Activated naive CD8-positive, alpha-beta T cell treated with anti-CD3 and anti-CD28 coated beads, Interleukin-2, amount 50 U/mL, for 24 hours (primary cell): Measurements from ENCODE around the gene RAPGEF4.

ENCODE experiments used
- ATAC-seq: fragments of 150-1000 bp; cut with Tn5 transposase; one replicate; pipeline ENCODE4 v1.10.0; 2021
- DNase-seq: peaks from one replicate; pipeline ENCODE4 v3.0.0; 2021
- H3K27ac Mint-ChIP-seq: one replicate; pipeline ENCODE4 v1.8.0; 2021; ENCODE audit warnings: mild to moderate bottlenecking, mixed read lengths
- H3K27me3 Mint-ChIP-seq: one replicate; pipeline ENCODE4 v1.8.0; 2021; ENCODE audit warnings: mixed read lengths
- H3K36me3 Mint-ChIP-seq: one replicate; pipeline ENCODE4 v1.8.0; 2021; ENCODE audit warnings: low read depth, mixed read lengths
- H3K4me1 Mint-ChIP-seq: one replicate; pipeline ENCODE4 v1.8.0; 2021; ENCODE audit warnings: mixed read lengths
- H3K4me3 Mint-ChIP-seq: one replicate; pipeline ENCODE4 v1.8.0; 2021; ENCODE audit warnings: mild to moderate bottlenecking, moderate library complexity, mixed read lengths
- H3K9me3 Mint-ChIP-seq: one replicate; pipeline ENCODE4 v1.8.0; 2021; ENCODE audit warnings: mixed read lengths

Gene RAPGEF4

DNA sequence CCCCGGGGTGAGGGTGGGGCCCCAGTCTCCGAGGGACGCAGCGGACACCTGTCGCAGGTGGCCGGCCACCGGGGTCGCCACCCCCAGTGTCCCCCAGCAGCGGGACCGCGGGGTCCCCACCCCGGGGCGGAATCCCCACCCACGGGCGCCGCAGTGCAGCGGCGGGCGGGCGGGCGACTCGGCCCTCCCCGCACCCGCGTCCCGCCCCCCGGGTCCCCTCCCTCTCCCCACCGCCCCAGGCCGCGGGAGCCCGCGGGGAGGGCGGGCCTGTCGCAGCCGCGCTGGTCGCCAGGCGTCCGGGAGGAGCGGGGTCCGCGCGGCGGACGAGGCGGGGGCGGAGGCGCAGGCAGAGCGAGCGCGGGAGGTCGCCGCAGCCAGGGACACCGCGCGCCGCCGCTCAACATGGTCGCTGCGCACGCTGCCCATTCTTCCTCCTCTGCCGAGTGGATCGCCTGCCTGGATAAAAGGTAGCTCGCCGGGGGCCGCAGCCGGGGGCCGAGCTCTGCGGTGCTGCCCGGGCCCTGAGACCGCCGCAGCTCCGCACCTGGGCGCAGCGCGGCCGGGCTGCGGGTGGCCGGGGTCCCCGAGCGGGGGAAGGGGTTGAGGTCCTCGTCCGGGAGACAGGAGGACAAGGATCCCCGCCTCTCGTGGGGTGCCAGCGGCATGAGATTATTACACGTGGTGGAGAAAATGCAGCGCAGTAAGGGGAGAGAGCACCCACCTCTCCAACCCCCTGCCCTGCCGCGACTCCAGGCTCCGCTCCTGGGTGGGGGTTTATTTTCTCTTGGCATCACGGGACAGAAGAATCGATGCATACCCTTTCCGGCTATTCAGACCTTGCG is at the start of gene RAPGEF4:
Gene RAPGEF4 (plus strand): TSS at position 264 of the 842 bp plus-strand sequence. CDS start 139 bp downstream, at position 403.
- H3K27ac Mint-ChIP-seq, result no peak within 1 kb of the TSS
- peak within 1 kb of the TSS; percentile 68 for H3K4me3 Mint-ChIP-seq
- H3K27me3 Mint-ChIP-seq, result peaks cover 56% of the 10 kb centered on the region
- peak; percentile 38 for ATAC-seq
- no peaks in the 10 kb centered on the region for H3K9me3 Mint-ChIP-seq
- H3K36me3 Mint-ChIP-seq, result no peaks in the 10 kb centered on the region
- peaks cover 5% of the 10 kb centered on the region for H3K4me1 Mint-ChIP-seq
- peak; percentile 12 for DNase-seq

DNA sequence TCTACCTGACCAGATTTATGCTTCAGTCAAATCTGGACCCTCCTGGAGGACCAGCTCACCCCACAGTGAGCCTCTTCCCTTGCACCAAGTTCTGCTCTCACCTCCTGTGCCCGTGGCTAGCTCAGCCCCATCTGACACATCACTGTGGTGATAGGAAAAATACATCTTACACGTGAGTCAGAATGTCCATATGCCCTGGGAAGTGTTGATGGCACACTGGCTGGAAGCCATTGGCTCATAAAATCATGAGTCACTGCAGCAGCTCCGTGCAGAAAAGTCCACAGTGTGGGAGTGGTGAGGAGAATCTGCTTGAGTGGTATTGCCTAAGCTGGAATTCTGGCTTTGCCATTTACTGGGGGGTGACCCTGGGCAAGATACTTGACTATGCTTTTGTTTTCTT is 42.6 kb upstream of the RAPGEF4 start:
- Mint-ChIP-seq H3K4me3 (peak overlapping the region; percentile 43), H3K27ac (peak overlapping the region; percentile 69), H3K9me3 (peaks cover 8% of the 10 kb centered on the region), H3K27me3 (peaks cover 2% of the 10 kb centered on the region), H3K36me3 (peaks cover 3% of the 10 kb centered on the region), H3K4me1 (peaks cover 38% of the 10 kb centered on the region)
- peak; percentile 99 for ATAC-seq
- peak; percentile 48 for DNase-seq

DNA sequence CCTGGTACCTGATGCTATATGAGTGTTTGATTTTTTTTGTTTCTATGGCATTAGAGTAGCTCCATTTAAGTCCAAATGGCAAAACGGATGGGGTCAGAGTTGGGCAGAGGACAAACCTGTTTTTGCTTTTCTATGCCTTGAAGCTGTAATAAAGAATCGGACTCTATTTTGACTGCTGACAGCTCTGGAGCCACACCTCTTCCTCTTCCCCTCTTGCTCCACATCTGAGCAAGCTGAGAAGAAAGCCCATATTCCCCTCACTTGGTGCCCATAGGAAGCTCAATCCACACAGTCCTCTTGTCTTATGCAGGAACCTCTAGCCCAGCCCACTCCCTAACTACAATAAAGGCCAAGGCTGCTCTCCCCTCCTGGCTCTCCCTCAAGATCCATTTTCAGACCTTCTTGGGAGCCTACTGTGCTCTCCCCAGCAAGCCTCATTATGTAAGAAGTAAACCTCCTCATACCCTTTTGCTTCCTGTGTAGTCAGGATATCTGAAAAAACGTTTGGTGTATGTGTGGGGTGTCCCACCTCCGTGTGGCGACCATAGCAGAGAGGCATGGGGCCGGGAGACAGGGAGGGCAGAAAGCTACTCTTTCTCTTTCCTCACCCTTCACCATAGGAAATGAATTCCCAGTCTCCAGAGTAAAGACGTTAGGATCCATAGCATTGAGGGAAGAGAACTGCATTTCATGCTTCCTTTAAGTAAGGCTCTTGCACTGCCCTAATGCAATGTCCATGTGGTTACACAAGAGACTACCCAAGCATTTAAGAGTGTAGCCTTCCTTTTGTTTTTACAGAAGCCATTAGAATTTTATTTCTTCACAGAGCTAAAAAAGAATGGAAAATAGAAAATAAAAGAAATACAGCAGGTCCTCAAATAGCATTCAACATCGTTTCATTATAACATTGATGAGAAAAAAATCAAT is 41.9 kb upstream of the RAPGEF4 start:
- H3K4me3 Mint-ChIP-seq, result peak overlapping the region; percentile 43
- H3K36me3 Mint-ChIP-seq, result peaks cover 3% of the 10 kb centered on the region
- DNase-seq (no peak), ATAC-seq (no peak)
- peak overlapping the region; percentile 69 for H3K27ac Mint-ChIP-seq
- H3K4me1 Mint-ChIP-seq, result peaks cover 45% of the 10 kb centered on the region
- peaks cover 2% of the 10 kb centered on the region for H3K27me3 Mint-ChIP-seq
- H3K9me3 Mint-ChIP-seq, result peaks cover 6% of the 10 kb centered on the region

DNA sequence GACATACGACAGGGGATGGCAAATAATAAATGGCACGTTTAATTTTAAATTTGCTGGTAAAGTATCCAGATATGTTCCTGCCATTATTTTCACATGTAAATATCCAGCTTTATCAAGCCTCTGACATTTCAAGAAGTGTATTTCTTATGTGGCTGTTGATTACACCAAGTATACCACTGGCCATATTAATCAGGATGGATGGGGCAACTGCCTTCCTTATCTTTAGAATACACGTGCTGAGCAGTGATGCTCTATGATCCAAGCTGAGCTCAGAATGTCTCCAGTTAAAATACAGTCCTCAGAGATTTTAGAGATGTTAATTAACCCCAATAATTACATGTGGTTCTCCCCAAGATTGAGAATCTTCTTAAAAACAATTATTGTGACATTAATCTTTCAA is 38.3 kb upstream of the RAPGEF4 start:
- Mint-ChIP-seq H3K9me3 (peaks cover 4% of the 10 kb centered on the region), H3K4me3 (no peak overlapping the region), H3K27ac (no peak overlapping the region), H3K4me1 (peaks cover 34% of the 10 kb centered on the region), H3K36me3 (peaks cover 2% of the 10 kb centered on the region), H3K27me3 (peaks cover 2% of the 10 kb centered on the region)
- DNase-seq (no peak), ATAC-seq (no peak)

DNA sequence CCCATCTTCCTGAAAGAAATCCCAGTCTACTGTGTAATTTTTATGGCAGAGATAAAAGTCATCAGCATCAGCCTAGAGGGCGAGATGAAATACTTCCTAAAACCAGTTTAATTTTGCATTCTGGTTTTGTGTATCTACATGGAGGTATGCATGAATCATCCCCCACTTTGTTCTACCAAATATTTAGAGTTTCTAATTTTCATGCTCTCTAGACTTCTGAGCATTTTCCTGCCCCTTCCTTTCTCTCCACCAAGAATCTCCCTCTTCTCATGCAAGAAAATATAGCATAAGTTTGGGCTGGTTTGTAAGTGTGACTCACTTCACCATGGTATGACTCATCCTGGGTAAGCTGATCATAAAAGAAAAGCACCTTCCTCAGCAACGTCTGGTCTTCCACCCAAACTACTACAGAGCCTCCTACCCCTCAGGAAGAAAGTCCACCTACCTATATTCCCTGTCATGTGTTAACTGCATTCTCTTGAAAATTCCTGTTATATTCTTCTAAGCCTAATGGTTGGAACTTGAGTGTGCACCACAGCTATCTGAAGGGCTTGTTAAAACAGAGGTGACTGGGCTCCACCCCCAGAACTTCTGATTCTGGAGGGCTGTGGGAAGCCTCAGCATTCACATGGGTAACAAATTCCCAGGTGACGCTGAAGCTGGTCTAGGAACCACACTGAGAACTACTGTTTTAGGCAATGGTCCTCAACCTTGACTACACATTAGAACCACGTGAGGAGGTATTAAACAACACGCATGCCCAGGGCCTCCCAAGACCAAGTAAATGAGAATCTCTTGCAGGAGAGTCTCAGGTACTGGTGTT is 37.4 kb upstream of the RAPGEF4 start:
- ATAC-seq, result peak; percentile 92
- peaks cover 2% of the 10 kb centered on the region for H3K27me3 Mint-ChIP-seq
- DNase-seq, result peak; percentile 8
- peaks cover 25% of the 10 kb centered on the region for H3K4me1 Mint-ChIP-seq
- peak overlapping the region; percentile 55 for H3K27ac Mint-ChIP-seq
- H3K9me3 Mint-ChIP-seq, result peaks cover 4% of the 10 kb centered on the region
- no peak overlapping the region for H3K4me3 Mint-ChIP-seq
- H3K36me3 Mint-ChIP-seq, result peaks cover 2% of the 10 kb centered on the region

DNA sequence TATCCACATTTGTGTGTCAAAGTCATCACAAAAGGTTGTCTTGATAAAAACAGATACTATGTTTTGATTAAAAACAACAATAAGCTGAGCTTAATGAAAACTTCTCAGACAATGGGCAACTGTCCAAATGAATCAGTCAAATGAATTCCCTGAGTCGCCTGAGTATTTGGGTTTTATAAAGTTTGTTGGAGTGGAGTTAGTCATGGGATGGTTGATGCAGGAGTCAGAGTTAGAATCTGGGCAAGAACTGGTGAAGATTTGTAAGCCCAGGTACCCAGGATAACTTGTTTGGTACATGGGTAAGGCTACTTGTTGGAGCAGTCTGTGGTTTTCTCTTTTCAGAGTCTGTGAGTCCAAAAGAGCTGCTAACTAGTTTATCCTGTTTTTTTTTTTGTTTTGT is 34.4 kb upstream of the RAPGEF4 start:
- peaks cover 2% of the 10 kb centered on the region for H3K36me3 Mint-ChIP-seq
- H3K27ac Mint-ChIP-seq, result no peak overlapping the region
- ATAC-seq (no peak), DNase-seq (no peak)
- peaks cover 5% of the 10 kb centered on the region for H3K27me3 Mint-ChIP-seq
- H3K9me3 Mint-ChIP-seq, result peaks cover 4% of the 10 kb centered on the region
- no peak overlapping the region for H3K4me3 Mint-ChIP-seq
- peaks cover 15% of the 10 kb centered on the region for H3K4me1 Mint-ChIP-seq

DNA sequence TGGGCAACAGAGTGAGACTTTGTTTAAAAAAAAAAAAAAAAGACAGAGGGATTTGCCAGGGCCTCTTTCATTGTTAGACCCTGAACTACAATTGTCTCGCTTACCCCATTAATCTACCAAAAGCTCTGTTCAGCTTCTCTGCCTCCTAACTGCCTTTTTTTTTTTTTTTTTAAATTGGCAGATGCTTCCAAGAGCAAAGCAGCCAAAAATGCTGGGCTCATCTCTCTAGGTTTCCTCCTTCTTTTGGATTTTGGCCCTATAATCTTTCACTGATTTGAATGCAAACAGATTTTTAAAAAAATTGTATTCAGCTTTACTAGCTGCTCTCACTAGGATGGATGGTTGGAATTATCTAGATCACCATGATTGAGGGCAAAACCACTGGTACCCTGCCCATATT is 33.2 kb upstream of the RAPGEF4 start:
- peaks cover 2% of the 10 kb centered on the region for H3K36me3 Mint-ChIP-seq
- no peak overlapping the region for H3K27ac Mint-ChIP-seq
- no peak for DNase-seq
- H3K9me3 Mint-ChIP-seq, result peaks cover 4% of the 10 kb centered on the region
- H3K27me3 Mint-ChIP-seq, result peaks cover 5% of the 10 kb centered on the region
- peaks cover 13% of the 10 kb centered on the region for H3K4me1 Mint-ChIP-seq
- H3K4me3 Mint-ChIP-seq, result no peak overlapping the region
- ATAC-seq, result no peak

DNA sequence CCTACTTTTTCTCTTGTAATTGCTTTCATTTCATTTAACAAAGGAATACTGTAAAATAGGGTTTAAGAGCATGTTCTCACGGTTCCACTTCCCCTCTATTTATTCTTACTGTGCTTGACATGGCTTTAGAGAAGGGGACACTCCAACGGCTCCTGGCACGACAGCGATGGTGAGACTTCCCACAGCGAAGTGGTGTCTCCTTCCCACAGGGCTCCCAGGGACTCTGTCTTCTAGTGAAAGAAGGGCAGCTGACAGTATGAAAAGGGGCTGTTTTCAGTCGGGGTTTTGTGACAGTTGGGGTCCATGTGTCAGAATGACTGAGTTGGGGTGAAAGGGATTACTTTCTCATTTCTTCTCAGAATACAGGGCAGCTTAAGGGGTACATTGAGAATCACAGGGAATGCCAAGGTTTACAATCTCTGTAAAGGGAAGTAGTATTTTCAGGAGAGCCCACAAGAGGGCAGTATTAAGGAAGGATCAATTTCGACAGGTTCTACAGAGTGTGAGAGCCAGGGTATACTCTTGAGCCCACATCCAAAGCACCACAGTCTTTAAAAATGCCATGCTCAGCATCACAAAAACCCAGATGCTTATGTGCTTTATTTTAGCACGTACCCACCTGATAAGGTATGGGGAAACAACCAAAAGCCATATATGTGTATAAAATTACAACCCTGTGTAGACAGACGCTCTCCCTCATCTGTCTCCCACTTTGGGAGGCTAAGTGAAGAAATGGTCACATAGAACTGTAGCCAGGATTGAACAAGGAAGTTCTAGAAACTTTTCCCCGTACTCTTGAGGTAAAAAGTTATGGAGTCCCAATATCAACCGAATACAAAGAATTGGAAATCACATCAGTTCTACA is 31.3 kb upstream of the RAPGEF4 start:
- no peak for ATAC-seq

DNA sequence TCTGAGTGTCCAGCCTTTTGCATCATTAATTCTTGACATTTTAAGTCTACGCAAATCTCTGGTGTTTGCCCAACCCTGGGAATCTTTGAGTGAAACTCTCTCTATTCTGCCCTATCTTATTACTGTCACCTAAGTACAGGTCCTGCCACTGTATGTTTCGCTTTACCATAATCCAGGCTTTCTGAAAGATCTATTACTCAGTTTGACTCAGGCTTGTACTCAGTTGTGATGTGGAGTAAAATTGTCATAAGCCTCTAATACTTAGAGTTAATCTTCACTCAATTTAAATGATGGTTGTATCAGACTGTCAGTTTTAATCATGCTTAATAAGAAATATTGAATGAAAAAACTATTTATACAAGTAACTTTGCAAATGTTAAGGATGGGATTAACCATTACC is 30.3 kb upstream of the RAPGEF4 start:
- H3K4me1 Mint-ChIP-seq, result no peaks in the 10 kb centered on the region
- peaks cover 10% of the 10 kb centered on the region for H3K27me3 Mint-ChIP-seq
- no peak overlapping the region for H3K4me3 Mint-ChIP-seq
- DNase-seq, result no peak
- H3K36me3 Mint-ChIP-seq, result peaks cover 2% of the 10 kb centered on the region
- ATAC-seq, result no peak
- no peak overlapping the region for H3K27ac Mint-ChIP-seq
- peaks cover 4% of the 10 kb centered on the region for H3K9me3 Mint-ChIP-seq

More for the DNA sequence above, 31.3 kb upstream of the RAPGEF4 start:
- no peak for DNase-seq
- Mint-ChIP-seq H3K27ac (no peak overlapping the region), H3K27me3 (peaks cover 10% of the 10 kb centered on the region), H3K4me3 (no peak overlapping the region), H3K9me3 (peaks cover 4% of the 10 kb centered on the region), H3K36me3 (peaks cover 2% of the 10 kb centered on the region), H3K4me1 (no peaks in the 10 kb centered on the region)

DNA sequence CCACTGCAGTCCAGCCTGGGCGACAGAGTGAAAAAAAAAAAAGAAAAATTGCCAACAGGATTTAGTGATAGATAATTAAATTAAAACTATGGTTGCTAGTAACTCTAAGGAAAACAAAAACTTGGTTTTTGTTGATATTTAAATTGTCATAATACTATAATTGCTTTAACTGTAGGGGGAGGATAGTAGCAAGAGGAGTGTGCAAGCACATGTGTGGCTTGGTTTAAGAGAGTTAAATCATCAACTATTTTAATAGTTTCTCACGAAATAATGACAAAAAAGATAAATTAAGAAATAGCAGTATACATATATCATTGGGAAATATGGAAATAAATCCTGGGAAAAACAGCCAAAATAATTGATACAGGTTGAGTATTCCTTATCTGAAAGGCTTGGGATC is 27.4 kb upstream of the RAPGEF4 start:
- Mint-ChIP-seq H3K9me3 (no peaks in the 10 kb centered on the region), H3K27me3 (peaks cover 10% of the 10 kb centered on the region), H3K36me3 (no peaks in the 10 kb centered on the region), H3K4me3 (no peak overlapping the region), H3K27ac (no peak overlapping the region), H3K4me1 (no peaks in the 10 kb centered on the region)
- ATAC-seq, result no peak
- DNase-seq, result no peak

DNA sequence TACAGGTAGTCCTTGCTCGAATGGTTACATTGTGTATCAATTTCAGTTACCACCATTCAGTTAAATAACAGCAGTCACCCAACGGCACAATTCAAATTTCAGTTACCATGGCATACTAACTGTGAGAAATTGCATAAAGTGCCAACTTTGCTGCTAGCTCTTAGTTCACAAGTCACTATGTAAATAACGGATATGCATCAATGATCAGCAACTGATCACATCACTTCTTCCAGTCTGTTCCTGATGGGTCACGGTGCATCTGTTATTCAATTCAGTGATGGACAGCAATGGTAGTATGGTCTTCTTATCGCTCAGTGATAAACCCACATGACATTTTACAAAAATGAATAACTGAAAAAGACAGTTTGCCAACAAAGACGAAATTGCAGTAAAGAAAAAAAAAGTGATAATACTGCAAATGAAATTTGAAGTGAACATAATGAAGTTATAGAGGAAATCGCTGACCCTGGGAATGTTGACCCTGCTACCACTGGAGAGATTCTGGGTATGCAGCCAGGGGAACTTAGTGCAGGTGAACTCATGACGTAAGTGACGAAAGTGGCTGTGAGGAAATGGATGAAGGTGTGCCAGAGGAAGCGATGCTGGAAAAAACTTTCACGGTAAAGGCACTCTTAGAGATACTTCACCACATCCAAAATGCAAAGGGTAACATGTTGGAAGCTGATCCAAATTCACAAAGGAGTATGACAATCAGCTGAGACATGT is 25.9 kb upstream of the RAPGEF4 start:
- DNase-seq, result no peak

DNA sequence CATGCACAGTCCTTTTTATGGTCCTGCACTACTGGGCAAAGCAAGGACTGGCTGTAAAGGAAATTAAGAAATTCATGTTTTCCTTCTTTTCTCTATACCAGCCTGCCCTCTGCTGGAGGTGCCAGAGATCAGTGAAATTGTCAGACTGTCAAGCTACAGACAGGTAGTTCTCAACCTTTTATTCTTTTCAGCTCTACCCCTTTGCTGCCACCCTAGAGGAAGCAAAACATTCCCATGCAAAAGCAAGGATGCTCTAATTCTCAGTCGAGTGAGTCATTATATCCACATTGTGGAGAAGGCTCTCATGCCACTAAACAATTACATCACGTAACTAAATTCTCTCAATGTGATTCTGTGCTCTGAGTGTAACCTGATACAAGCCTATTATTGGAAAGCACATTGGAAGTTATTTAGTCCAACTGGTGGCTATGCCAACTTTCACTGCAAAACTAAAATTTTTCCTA is 25.0 kb upstream of the RAPGEF4 start:
- H3K36me3 Mint-ChIP-seq, result no peaks in the 10 kb centered on the region
- peaks cover 7% of the 10 kb centered on the region for H3K27me3 Mint-ChIP-seq
- DNase-seq (peak; percentile 34), ATAC-seq (no peak)
- H3K4me1 Mint-ChIP-seq, result no peaks in the 10 kb centered on the region
- no peak overlapping the region for H3K27ac Mint-ChIP-seq
- no peak overlapping the region for H3K4me3 Mint-ChIP-seq
- no peaks in the 10 kb centered on the region for H3K9me3 Mint-ChIP-seq

More for the DNA sequence above, 25.9 kb upstream of the RAPGEF4 start:
- Mint-ChIP-seq H3K27ac (no peak overlapping the region), H3K4me1 (no peaks in the 10 kb centered on the region), H3K36me3 (no peaks in the 10 kb centered on the region), H3K27me3 (peaks cover 7% of the 10 kb centered on the region), H3K9me3 (no peaks in the 10 kb centered on the region), H3K4me3 (no peak overlapping the region)
- ATAC-seq, result no peak

DNA sequence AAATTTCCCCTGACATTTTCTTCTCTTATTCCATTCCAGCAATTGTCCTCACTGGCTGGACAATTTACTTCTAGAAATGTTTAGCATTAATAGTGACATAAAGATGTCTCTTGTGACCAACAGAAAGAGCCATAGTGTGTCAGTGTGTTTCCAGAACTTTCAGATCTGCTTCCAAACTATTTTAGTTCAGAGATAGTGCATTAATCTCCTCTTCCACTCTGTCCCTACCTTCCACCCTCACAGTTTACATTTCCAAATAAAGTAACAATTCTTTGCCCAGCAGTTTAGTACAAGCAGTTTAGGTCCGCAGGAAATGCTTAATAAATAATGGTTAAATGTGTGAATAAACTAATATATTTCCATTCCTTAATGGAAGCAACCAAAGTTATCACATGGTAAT is 24.5 kb upstream of the RAPGEF4 start:
- H3K9me3 Mint-ChIP-seq, result no peaks in the 10 kb centered on the region
- no peak for DNase-seq
- H3K27ac Mint-ChIP-seq, result no peak overlapping the region
- no peaks in the 10 kb centered on the region for H3K4me1 Mint-ChIP-seq
- no peak overlapping the region for H3K4me3 Mint-ChIP-seq
- no peaks in the 10 kb centered on the region for H3K36me3 Mint-ChIP-seq
- H3K27me3 Mint-ChIP-seq, result peaks cover 5% of the 10 kb centered on the region
- ATAC-seq, result no peak
